Right lobe of liver (tissue), 6 donors: Measurements from ENCODE around the gene LGI4. TPM values are rescaled to one million over a fixed set of nuclear protein-coding genes. Genes with fewer than 3 reads are reported as not detected.
A peak's percentile ranks its signal among the peaks of the same experiment; 100 is the strongest.

Experiments
- ATAC-seq, 4 donors: fragments of 200-7000 bp; cut with Tn5 transposase; one replicate each; pipeline ENCODE4 v1.9.1; 2020; ENCODE audit warnings: mild to moderate bottlenecking in 4 of 4, moderate library complexity in 4 of 4
- DNase-seq, 3 donors: peaks; one replicate each; pipeline ENCODE4 v3.0.0-alpha.2; 2020
- H3K27ac ChIP-seq, 3 donors: fragments of 200-600 bp; one replicate each; pipeline ENCODE4 v1.8.0; 2022
- H3K27me3 ChIP-seq, 2 donors: fragments of 200-600 bp; one replicate each; pipeline ENCODE4 v1.8.0; 2022
- H3K36me3 ChIP-seq, 4 donors: fragments of 200-600 bp; sonication (generic) in 1 of 4; one replicate each; pipeline versions ENCODE4 v1.5.1 to v1.8.0; 2017 to 2022; ENCODE audit warnings: control low read depth in 1 of 4
- H3K4me1 ChIP-seq, 4 donors: fragments of 200-600 bp; sonication (generic) in 1 of 4; one replicate each; pipeline versions ENCODE4 v1.5.1 to v1.8.0; 2017 to 2022; ENCODE audit warnings: control low read depth in 1 of 4
- H3K4me3 ChIP-seq, 3 donors: fragments of 200-600 bp; one replicate each; pipeline ENCODE4 v1.8.0; 2022
- H3K9me3 ChIP-seq, 4 donors: fragments of 200-600 bp; sonication (generic) in 1 of 4; one replicate each; pipeline versions ENCODE4 v1.5.1 to v1.8.0; 2017 to 2022; ENCODE audit warnings: control low read depth in 1 of 4
- POLR2A ChIP-seq: fragments of 450-650 bp; IDR thresholded peaks from one replicate; pipeline ENCODE4 v1.6.1; 2017; ENCODE audit warnings: antibody characterized with exemption, mild to moderate bottlenecking
- WGBS: methylation state at CpG from one replicate; pipeline ENCODE4 v1.1.6; 2018; ENCODE audit warnings: low coverage, low lambda C conversion rate; ENCODE audit not compliant: insufficient coverage; ENCODE audit errors: missing lambda C conversion rate; 5-methylcytosine and 5-hydroxymethylcytosine counted together
- intact Hi-C, 2 donors: fragments of 100-400 bp; cut with DNase I; formaldehyde crosslinking; loops; one replicate each; pipeline versions ENCODE4 v1.11.2 to v1.14.1; 2022
- total RNA-seq, 6 experiments: library from RNA; depleted of rRNA in 2 of 6; stranded (reverse); fragments of >200 nt in 2 of 6; fragmentation: NEBNext Ultra II Directional in 3 of 6; extraction: Animal tissue kit (Norgen Biotek cat#: 25700) in 3 of 6; gene quantifications; one replicate each; pipeline versions ENCODE4 v1.1.0 to v1.2.4, GENCODE V29; 2016 to 2023
- TF ChIP-seq, protein P1 (sequence below), 4 donors: fragments of 200-600 bp in 3 of 4; fragments of 450-650 bp in 1 of 4; IDR thresholded peaks; one replicate each; pipeline versions ENCODE4 v1.5.1 to v1.8.0; 2016 to 2022; ENCODE audit warnings: antibody characterized with exemption in 4 of 4, mild to moderate bottlenecking in 2 of 4
- donor health status: DM: no; HTN: yes; CAD: no.
- donor health status: DM: no; HTN: no; CAD: no.
- donor health status: DM: no; HTN: no; CAD: no.
- donor health status: DM: no; HTN: yes; CAD: no.
- donor health status: DM: no; HTN: yes; CAD: no.

LGI4 gene
- total RNA-seq, 6 experiments from 2014 or later: 0.99 to 2.0 (median 1.5) TPM

GRCh38 chr19:35157431-35157830 is 22.6 kb upstream of the LGI4 start:
- H3K4me1 ChIP-seq: peaks cover 0 to 10% (median 0%) of the 10 kb centered on the region in 4 donors
- peaks cover 0 to 6% of the 10 kb centered on the region in 2 donors for H3K27me3 ChIP-seq
- intact Hi-C loops: no loop called here
- WGBS: no CpG with 5 or more reads among the region's 4 CpGs
- DNase-seq (no peak), ATAC-seq (no peak)
- no peak overlapping the region for H3K4me3 ChIP-seq
- TF ChIP-seq POLR2A: no peak
- TF ChIP-seq, protein P1, sequence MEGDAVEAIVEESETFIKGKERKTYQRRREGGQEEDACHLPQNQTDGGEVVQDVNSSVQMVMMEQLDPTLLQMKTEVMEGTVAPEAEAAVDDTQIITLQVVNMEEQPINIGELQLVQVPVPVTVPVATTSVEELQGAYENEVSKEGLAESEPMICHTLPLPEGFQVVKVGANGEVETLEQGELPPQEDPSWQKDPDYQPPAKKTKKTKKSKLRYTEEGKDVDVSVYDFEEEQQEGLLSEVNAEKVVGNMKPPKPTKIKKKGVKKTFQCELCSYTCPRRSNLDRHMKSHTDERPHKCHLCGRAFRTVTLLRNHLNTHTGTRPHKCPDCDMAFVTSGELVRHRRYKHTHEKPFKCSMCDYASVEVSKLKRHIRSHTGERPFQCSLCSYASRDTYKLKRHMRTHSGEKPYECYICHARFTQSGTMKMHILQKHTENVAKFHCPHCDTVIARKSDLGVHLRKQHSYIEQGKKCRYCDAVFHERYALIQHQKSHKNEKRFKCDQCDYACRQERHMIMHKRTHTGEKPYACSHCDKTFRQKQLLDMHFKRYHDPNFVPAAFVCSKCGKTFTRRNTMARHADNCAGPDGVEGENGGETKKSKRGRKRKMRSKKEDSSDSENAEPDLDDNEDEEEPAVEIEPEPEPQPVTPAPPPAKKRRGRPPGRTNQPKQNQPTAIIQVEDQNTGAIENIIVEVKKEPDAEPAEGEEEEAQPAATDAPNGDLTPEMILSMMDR (IDR thresholded peaks at IDR 0.05): no peak
- H3K9me3 ChIP-seq: no peaks in the 10 kb centered on the region
- H3K36me3 ChIP-seq: no peaks in the 10 kb centered on the region
- H3K27ac ChIP-seq: no peak overlapping the region

DNA sequence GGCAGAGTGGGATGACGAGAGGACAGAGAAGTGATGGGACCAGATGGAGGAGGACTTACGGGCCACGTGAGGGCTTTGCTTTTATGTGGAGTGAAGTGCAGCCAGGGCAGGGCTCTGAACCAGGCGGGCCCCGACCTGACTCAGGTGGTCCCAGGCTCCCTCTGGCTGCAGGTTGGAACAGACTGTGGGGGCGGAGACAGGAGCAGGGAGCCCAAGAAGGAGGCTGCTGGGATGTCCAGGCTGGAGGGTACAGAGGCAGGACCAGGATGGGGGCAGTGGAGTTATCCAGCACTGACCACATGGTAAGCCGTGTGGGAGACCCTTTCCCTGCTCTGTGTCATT is 21.8 kb upstream of the LGI4 start:
- intact Hi-C loops: no loop called here
- WGBS: 82% methylated on average over 5 of the region's 7 CpGs
- Histone ChIP-seq H3K4me1 (peaks cover 0 to 10% (median 0%) of the 10 kb centered on the region in 4 donors), H3K27me3 (peaks cover 0 to 6% of the 10 kb centered on the region in 2 donors), H3K9me3 (no peaks in the 10 kb centered on the region), H3K27ac (no peak overlapping the region), H3K4me3 (no peak overlapping the region), H3K36me3 (no peaks in the 10 kb centered on the region)
- no peak for TF ChIP-seq POLR2A
- TF ChIP-seq, protein P1 (IDR thresholded peaks at IDR 0.05): no peak
- DNase-seq (no peak), ATAC-seq (no peak)

GRCh38 chr19:35155981-35156672 is 21.3 kb upstream of the LGI4 start:
- DNase-seq (no peak), ATAC-seq (no peak)
- Histone ChIP-seq H3K27me3 (peaks cover 0 to 6% of the 10 kb centered on the region in 2 donors), H3K9me3 (no peaks in the 10 kb centered on the region), H3K36me3 (no peaks in the 10 kb centered on the region), H3K27ac (no peak overlapping the region), H3K4me3 (no peak overlapping the region), H3K4me1 (peaks cover 0 to 10% (median 0%) of the 10 kb centered on the region in 4 donors)
- TF ChIP-seq, protein P1 (IDR thresholded peaks at IDR 0.05): no peak
- no peak for TF ChIP-seq POLR2A
- 72% methylated on average over 4 of the region's 6 CpGs for WGBS
- intact Hi-C loops: no loop called here

- peak overlapping the region in 2 of 3 donors; percentile 51 to 68 for H3K27ac ChIP-seq
- DNase-seq: no peak
- H3K36me3 ChIP-seq: no peaks in the 10 kb centered on the region
- H3K4me1 ChIP-seq: peaks cover 0 to 10% (median 0%) of the 10 kb centered on the region in 4 donors
- peak overlapping the region; percentile 42 to 52 (median 48) for H3K4me3 ChIP-seq
- ATAC-seq: peak in 3 of 4 donors; percentile 4 to 9 (median 7)
- TF ChIP-seq, protein P1 (IDR thresholded peaks at IDR 0.05): no peak
- TF ChIP-seq POLR2A: no peak
- peaks cover 0 to 6% of the 10 kb centered on the region in 2 donors for H3K27me3 ChIP-seq
- H3K9me3 ChIP-seq: no peaks in the 10 kb centered on the region
- intact Hi-C loops: no loop called here
- 13% methylated on average over 3 of the region's 17 CpGs for WGBS
Observed at GRCh38 chr19:35155441-35155840, 20.6 kb upstream of the LGI4 start.
